ENCODE data around the gene DNAJC1.
A peak's percentile ranks its signal among the peaks of the same experiment; 100 is the strongest.

The DNAJC1 gene

DNA sequence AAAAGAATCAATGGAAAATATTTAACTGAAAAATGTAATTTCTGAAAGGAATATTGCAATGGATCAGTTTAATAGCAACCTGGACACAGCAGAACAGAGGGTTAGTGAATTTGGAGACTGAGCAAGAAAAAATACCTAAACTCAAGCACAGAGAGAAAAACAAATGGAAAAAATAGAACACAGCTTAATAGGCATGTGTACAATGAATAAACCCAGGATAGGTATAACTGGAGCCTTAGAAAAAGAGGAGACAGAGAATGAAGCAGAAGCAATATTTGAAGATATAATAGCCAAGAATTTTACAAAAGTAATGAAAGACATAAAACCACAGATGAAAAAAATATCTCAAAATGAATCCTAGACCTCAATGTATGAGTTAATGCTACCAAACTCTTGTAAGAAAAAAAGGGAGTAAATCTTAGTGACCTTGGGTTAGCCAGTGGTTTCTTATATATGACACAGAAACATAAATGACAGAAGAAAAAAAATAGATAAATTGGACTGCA is 2.9 kb upstream of the DNAJC1 start:
- no peak for DNase-seq (ENCODE audit: low spot score)

DNA sequence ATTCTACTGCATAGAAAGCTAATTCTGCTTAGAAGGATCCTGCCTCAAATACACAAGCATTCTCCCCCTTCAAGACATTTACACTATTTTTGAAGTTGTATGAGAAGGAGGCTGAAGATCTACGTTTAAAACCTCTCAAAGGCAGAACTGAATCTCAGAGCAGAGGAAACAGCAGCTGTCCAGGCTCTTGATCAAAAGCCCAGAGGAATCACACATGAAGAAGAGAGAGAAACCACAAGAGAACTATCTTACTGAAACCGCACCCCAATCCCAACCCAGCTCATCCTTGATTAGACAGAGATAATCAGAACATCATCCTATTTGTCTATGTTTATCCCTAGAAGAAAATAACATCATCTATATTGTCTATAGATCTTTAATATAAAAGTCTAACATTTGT is 2.2 kb upstream of the DNAJC1 start:
- DNase-seq (ENCODE audit: low spot score), result no peak

DNA sequence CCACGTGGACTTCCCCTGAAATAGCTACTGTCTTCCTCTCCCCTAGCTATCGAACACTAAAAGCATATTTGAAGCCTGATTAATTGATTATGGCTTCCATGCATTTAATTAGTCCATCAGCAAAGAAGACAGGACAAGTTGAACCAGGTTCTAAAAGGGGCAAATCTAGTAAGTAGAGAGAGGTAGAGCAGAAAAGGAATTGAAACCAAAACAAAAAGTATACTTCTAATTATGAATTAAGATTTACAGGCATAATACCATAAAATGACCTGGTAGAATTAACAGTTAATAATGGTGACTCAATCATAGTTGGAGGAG is 393 bp upstream of the DNAJC1 start:
- DNase-seq (ENCODE audit: low spot score), result no peak

DNA sequence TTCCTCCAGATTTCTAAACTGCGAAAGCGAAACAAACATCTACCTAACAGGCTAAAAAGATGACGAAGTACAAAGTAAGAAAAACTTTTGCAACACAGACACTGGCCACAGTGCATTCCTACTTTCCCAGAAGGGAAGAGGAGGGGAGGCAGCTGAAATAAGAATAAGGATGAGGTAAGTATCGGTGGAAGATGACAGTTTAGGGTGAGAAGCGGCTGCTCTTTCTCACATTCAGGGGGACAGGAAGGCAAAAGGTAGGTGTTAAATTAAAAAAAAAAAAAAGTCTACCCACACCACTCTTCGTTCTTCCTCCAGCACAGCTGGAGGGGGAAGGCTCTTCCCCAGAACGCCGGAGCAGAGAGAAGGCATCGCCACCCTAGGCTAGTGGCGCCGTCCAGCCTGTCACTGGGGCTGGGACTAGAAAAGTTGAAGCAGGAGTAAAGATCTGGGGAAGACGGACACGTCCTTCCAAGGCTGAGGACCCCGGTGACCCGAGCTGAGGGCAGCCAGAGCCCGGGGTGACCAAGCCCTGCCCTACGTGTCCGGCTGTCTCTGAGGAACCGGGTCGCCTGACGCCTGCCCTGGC is 846 bp downstream of the DNAJC1 start:
- DNase-seq (ENCODE audit: low spot score), result peak; percentile 31

DNA sequence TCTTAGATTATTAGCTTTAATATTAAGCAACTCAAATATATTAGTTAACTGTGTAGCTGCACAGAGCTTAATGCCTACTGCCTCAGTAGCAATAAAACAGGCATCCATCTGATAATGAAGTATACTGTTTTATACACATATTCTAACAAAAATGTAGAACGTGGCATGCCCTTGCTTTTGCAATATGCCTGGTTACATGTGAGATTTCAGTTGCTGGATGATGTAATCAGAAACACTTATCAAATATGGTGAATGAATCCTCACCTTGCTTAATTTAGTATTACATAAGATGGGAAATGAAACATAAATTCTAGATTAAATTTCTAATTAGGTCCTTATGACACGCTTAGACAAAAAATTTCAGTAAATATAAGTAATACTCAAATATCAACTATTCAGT is 8.0 kb downstream of the DNAJC1 start:
- no peak for DNase-seq (ENCODE audit: low spot score)

DNA sequence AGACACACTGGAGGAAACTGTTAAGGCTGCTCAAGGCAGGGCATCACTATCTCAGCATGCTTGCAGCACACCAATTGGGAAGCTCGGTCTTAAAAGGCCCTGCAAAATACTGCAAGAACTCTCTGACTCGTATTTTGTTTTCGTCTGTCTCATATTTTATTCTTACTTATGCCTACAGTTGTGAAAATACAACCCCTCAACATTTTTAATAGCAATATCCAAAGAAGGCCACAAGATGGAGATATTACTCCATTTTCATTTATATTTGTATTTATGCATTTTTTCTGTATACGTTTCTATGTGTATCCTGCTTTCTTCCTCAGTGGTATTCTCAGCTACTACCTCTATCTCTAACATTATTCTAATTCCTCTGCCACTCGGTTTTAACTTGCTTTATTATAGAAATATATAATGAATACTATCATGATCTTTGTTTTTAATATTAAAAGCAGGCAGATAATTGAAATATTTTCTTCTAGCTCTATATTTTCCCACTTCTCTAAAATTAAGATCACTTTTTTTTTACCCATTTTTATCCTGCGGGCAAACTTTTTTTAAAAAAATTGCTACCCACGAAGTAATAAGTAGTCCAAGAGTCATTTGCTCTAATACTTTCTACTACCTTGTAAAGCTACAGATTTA is 10.0 kb downstream of the DNAJC1 start:
- peak; percentile 56 for DNase-seq (ENCODE audit: low spot score)

DNA sequence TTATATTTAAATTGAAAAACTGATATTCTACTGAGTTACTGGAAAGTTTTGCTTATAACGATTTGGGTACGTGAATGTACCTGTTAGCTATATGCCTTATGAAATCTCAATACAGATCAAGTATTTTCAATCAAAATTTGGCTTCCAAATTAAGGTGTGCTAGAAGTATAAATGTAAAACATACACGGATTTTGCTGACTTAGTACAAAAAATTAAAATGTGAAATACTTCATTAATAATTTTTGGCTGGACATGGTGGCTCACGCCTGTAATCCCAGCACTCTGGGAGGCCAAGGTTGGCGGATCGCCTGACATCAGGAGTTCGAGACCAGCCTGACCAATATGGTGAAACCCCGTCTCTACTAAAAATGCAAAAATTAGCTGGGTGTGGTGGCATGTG is 11.7 kb downstream of the DNAJC1 start:
- DNase-seq (ENCODE audit: low spot score), result no peak

DNA sequence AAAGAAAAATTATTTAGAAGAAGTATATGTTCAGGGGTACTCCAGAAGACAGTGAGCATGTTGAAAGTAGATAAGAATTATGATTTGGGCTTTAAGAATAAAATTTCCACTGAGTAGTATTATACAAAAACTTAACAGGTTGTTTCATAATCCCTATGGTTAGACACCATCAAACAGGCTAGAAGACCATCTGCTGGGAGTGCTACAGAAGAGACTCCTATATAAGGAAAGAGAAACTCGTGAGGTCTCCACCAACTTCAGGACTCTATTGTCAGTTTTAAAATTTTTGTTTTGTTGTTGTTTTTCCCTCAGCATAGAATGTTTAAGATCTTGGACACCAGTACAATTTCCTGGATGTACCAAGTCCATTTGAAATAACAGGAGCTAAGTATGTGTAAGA is 13.1 kb downstream of the DNAJC1 start:
- no peak for DNase-seq (ENCODE audit: low spot score)

DNA sequence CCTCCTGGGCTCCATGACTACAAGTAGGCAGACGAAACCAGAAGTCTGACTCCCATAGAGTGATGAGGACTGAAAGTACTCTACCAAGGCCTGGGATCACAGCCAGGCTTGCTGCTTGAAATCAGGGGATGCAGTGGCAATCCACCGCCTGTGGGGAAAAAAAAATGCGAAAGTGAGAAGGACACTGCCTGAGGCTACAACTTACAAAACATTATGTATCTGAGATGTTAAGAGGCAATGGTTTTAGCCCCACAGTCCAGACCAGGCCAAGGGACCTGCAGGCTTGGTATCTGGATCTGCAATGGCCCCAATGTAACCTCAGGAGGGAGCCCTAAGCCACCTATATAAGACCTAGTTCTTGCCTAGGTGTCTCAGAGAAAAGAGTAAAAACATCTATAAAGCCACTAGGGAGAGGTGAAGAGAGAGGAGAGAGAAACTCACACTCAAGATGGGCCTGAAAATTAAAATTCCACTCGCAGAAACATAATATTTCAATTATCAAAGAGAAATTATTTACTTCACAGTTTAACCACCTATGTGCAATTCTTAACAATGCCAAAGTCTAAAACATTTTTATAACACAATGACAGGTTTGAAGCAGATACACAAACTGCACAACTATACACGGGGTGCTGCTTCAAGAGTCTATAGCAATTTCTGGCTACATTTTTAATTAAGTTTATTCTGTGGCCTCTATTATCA is 13.9 kb downstream of the DNAJC1 start:
- DNase-seq (ENCODE audit: low spot score), result peak; percentile 44

DNA sequence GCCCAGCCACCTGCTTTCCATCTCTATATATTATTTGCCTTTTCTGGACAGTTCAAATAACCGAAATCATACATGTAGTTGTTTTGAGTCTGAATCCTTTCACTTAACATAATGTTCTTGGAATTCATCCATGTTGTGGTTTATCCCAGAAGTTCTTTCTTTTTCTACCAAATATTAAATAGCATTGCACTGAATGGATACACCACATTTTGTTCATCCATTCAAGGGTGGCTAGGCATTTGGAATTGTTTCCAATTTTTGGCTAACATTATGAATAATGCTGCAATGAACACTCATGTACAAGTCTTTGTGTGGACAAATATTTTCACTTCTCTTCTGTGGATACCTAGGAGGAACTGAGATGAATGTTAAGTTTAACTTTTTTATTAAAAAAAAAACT is 18.0 kb downstream of the DNAJC1 start:
- no peak for DNase-seq (ENCODE audit: low spot score)

DNA sequence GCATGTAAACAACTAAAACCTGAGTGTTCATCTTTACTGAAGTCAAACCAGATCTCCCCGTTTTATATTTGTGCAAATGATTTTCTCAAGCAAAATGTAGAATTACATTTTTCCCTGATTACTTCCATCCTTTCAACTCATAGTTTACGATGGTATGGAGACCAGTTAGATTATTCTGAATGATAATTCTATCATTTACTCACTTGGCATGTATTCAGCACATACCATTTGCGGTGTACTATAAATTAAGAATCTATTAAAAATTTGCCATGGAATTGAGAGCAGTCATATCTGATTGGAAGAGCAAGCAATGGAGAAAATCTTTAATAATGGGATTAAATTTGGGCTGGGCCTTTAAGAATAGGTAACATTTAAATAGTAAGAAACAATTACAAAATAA is 22.4 kb downstream of the DNAJC1 start:
- no peak for DNase-seq (ENCODE audit: low spot score)

DNA sequence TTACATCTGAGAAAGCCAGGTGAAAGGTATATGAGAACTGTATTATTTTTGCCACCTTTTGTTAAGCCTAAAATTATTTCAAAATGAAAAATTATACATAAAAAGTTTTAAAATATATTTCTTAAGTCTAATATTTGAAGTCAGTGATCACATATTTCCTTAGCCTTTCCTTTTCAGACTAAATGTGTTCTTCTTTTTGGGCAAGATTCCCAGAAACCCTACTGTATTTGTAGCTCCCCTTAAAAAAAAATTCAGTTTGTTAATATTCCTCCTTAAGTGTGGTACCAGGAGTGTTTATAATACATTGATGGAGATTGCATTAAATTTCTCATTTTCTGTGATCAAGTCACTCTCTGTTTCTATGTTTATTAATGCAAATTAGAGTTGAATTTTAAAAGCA is 22.8 kb downstream of the DNAJC1 start:
- no peak for DNase-seq (ENCODE audit: low spot score)

DNA sequence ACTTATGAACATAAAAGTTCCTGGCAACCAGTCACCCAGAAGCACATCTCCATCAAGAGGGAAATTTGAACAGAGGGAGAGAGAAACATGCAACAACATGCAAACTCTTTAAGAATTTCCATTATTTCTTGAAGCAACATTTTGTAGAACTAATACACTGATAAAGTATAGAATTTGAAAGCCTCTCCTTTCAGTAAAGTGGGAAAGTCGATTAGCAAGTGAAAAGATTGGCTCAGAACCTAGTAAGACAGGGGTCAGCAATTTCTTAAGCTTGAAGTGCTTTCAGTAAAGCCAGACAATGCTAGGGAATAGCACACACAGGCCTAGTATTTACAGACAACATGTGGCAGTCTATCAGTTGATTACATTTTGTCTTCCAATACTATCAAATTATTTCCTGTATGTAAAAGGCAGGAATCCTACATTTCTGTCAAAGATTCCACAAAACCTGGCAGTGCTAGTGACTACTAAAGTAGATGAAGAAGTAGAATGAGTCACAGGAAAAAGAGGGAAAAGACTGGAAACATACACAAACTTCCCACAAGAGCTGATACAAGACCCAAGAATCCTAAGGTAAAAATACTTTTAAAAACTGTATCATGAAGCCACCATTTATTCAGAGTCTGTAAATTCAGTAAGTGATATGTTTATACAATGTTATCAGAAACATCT is 25.2 kb downstream of the DNAJC1 start:
- DNase-seq (ENCODE audit: low spot score), result no peak

DNA sequence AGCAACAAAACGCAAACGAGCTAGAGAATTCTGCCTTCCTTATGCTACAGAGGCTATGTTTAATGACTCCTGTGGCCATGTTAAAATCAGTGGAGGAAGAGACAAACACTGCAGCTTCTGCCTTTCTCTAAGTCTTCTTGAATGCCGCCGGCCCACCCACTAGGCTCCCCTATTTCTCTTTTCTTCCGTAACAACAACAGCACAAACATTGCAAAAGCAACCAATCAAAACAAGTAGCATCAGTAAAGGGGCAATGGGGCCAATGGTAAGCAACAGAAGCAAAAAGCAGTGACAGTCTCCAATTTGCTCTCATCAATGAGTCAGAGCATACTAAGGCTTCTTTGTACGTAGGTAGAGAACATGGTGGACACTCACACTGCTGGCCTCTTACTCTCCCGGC is 26.8 kb downstream of the DNAJC1 start:
- no peak for DNase-seq (ENCODE audit: low spot score)

DNA sequence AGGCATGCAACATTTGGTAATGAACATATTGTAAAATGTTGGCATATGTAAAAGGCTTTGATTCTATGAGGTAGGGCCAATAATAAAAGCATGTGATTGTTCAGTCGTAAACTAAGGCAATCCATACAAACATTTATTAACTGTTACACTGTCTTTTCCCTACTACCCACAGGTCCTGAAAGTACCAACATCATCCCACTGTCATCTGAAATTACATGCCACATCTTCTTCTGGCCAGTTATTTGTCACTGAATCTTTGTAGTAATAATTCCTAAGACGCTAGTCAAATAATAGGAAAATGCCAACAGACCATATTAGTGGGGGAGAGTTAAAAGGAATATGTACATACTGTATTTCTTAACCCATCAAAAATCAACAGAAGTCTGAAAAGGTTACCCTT is 27.2 kb downstream of the DNAJC1 start:
- no peak for DNase-seq (ENCODE audit: low spot score)

DNA sequence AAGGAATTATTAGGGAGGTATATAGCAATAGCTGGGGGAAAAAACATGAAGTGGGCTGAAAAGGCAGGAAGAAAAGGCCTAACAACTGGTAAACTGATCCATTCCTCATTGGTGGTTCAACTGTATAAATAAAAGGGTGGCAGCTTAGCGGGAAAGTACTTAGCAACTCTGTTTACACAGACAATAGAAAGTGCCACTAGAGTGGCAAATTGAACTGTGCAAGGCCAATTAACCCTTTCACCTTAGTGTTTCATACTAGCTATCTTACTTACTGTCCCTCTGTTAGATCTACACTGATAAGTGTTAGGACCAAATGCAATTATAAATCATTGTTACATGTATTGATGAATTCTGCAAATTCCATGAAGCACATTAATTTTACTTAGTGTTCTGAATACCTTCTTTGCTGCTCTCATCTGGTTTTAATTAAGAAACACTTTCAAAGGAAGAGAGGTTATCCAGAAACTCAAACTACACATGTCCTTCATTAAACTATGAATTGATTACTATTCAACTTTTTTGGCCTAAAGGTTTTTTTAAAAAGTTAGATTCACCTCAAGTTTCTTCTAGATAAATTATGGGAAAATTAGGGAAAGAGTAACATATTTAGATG is 28.0 kb downstream of the DNAJC1 start:
- DNase-seq (ENCODE audit: low spot score), result no peak

DNA sequence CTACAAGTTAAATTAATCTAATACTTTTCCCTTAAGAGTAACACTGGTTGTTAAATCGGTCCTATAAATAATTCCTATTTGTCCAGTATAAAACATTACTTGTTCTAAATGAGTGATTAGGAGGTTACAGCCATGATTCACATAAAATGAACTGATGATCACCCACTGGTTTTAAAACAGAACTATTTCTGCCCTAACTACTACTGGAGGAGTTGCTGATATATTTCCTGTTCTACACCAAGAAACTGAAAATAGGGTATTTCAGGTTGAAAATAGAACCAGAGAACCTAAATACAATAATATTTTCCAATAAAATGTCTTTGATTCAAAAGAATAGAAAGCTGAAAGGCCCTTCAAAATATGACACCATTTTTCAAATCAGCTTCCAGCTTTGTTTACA is 30.9 kb downstream of the DNAJC1 start:
- DNase-seq (ENCODE audit: low spot score), result no peak

DNA sequence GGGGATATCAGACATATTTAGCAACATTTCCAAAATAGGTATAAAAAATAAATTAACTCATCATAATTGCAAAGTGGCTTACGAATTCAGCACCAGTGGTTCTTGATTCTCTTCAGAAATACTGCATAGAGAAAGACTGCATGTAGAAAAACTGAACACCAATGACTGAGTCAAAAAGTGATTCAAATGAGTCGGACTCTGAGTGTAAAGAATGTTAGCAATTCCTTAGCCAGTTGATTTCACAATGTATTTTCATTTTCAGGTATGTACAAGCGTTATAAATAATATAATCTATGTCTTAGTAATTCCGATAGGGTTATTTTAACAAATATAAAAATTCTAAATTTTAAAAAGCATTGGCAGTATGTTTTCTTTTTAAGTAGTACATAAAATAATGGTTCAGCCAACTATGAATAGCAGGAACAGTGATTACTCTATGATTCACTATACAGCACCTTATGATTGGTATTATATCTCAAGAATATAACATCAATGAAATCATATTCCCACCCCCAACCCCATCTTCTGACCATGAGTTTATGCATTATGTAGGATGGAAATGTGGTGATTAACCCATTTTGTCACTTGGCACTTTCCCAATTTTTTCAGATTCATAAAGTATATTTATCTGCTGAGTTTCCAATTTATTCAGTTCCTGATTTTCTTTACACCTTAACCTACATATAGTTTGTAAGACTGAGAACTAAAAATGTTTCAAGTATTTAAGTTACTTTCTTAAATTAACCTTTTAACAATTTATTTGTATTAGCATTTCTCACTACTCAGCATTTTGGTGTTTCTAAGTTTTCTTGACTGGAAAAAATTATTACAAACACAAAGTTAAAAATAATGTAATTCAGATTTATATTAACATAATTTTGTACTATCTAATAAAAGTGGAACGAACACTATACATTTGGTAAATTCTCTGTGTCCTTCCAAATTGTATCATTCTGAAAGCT is 33.9 kb downstream of the DNAJC1 start:
- DNase-seq (ENCODE audit: low spot score), result no peak

DNA sequence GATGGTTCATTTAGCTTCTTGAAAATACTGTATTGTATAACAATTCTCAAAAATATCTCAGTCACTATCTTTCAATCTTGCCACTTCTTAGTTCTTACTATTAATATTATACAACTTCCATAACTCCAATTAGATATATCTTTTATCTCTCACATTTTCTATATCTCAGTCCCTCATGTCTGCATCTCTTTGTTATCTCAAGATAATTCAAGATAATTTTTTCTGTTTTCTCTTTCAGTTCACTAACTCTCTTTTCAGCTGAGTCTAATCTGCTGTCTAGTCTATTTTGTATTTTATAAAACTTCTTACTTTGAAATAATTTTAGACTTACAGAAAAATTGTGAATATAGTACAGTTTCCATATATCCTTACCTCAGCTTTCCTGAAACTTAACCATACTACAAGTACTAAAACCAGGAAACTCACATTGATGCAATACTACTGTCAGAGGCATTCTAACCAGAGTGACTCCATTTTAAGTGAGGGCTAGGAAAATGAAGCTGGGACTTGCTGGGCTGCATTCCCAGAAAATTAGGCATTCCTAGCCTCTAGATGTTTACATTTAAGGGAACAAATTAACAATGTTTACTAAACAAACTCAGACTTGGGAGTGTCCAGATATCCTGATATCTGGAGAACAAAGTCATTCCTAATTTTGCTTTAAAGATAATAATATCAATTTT is 38.4 kb downstream of the DNAJC1 start:
- DNase-seq (ENCODE audit: low spot score), result no peak

DNA sequence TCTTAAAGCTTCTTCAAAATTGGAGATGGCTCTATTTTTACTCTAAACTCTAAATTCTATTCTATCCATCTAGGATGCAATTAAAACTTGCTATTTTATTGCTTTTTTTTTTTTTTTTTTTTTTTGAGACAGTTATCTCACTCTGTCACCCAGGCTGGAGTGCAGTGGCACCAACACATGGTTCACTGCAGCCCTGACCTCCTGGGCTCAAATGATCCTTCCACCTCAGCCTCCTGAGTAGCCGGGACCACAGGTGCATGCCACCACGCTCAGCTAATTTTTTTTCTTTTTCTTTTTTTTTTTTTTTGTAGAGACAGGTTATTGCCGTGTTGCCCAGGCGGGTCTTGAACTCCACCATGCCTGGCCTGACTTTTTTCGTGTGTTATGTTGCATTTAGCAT is 41.2 kb downstream of the DNAJC1 start:
- DNase-seq (ENCODE audit: low spot score), result no peak

DNA sequence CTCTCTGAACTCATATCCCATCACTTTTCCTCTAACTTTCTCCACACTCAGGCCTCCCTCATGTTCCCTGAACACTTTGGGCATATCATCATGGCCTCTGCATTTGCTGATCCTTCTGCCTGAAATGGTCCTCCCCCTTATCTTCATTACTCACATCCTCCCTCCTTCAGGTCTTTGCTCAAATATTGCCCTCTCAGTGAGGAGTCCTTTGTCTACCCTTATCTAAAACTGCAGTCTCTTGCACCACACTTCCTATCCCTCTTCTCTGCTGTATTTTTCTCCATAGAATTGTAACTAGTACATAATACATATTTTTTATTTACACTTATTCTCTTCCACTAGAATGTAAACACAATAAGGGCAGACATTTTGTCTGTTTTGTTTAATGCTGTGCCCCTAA is 41.7 kb downstream of the DNAJC1 start:
- no peak for DNase-seq (ENCODE audit: low spot score)
